Putamen (tissue), 1 donor: ENCODE results near the gene EPHA6.
A peak's percentile ranks its signal among the peaks of the same experiment; 100 is the strongest.

Experiments
- DNase-seq: peaks from one replicate; pipeline ENCODE4 v3.0.0-alpha.2; 2016; ENCODE audit warnings: low spot score

EPHA6 gene

GRCh38 chr3:97705764-97706163 is 891.4 kb downstream of the EPHA6 start:
- no peak for DNase-seq

DNA sequence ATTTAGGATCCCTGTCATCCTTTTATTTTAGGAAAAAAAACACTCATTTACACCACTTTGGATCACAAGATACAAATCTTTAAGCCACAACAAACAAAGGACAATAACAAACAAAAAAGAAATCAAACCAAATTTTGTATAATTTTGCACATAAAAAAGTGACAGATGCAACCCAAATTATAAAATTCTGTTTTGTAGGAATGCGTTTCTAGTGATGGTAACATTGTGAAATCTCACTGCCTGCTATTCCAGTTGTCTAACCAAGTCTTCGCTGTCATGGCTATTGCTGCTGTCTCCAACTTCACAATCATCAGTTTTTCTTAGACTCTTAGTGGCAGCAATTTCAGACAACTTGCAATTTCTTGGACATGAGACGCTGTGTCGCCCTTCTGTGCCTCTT is 891.8 kb downstream of the EPHA6 start:
- no peak for DNase-seq

- DNase-seq = no peak
These were observed 897.3 kb downstream of the EPHA6 start for GRCh38 chr3:97711654-97712053.

DNA sequence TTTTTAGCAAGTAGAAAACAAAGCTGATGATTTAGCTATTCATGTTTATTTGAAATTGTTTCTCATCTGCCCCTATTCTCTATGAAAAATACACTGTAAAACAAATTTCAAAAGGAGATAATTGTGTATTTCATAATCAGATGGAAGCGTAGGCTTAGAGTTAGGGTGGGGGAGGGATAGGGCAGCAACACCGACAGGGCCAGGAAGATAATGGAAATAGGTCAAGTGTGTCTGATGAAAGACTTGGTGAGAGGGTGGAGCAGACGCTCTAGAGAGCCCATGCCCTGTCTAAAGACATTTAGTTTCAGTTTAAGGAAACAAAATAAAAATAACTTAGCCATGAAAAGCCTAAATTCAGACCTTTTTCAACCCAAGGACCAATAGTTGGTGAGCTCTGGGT is 898.5 kb downstream of the EPHA6 start:
- no peak for DNase-seq

- no peak for DNase-seq
These were observed 899.2 kb downstream of the EPHA6 start for GRCh38 chr3:97713634-97714033.

- peak; percentile 53 for DNase-seq
These were observed 904.9 kb downstream of the EPHA6 start for GRCh38 chr3:97719156-97719821.

- no peak for DNase-seq
These were observed 906.0 kb downstream of the EPHA6 start for GRCh38 chr3:97720417-97720816.

GRCh38 chr3:97721446-97721845 is 907.1 kb downstream of the EPHA6 start:
- DNase-seq = no peak

DNA sequence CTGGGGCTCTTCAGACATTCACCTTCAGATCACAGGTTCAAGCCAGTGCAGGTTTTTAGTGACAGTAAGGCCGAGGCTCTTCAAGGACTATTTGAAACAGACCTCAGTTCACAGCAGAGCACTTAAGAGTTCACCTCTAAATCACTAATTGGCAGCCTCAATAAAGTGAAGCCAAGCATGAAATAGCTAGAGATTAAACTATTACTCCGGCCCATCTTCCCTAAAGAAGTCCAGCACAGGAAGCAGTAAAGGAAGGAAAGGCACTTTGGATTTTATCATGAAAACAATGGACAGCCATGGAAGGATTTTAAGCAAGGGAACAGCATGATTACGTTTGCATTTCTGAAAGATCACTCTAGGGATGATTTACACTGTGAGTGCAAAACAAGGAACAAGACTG is 922.5 kb downstream of the EPHA6 start:
- DNase-seq = no peak

- peak; percentile 21 for DNase-seq
These were observed 924.4 kb downstream of the EPHA6 start for GRCh38 chr3:97738761-97739160.

- no peak for DNase-seq
These were observed 927.6 kb downstream of the EPHA6 start for GRCh38 chr3:97742036-97742435.

DNA sequence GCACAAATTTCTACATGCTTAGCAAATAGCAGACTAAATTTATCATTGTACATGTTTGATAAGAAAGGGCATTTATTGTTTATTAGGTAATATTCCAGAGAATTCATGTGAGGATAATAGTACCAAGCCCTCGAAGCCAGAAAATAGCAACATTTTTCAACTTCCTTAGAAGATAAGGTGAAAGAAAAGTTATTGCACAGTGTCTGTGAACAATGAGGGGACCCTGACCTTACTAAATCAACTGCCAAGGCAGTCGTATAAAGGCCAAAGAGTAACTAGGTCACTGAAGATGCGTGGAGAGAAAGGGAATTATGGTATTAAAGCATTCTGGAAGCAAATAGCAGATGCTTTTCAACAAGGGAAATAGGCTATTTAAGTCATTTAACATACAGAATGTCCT is 929.9 kb downstream of the EPHA6 start:
- DNase-seq = no peak

GRCh38 chr3:97763586-97764406 is 949.4 kb downstream of the EPHA6 start:
- DNase-seq = peak; percentile 11

DNA sequence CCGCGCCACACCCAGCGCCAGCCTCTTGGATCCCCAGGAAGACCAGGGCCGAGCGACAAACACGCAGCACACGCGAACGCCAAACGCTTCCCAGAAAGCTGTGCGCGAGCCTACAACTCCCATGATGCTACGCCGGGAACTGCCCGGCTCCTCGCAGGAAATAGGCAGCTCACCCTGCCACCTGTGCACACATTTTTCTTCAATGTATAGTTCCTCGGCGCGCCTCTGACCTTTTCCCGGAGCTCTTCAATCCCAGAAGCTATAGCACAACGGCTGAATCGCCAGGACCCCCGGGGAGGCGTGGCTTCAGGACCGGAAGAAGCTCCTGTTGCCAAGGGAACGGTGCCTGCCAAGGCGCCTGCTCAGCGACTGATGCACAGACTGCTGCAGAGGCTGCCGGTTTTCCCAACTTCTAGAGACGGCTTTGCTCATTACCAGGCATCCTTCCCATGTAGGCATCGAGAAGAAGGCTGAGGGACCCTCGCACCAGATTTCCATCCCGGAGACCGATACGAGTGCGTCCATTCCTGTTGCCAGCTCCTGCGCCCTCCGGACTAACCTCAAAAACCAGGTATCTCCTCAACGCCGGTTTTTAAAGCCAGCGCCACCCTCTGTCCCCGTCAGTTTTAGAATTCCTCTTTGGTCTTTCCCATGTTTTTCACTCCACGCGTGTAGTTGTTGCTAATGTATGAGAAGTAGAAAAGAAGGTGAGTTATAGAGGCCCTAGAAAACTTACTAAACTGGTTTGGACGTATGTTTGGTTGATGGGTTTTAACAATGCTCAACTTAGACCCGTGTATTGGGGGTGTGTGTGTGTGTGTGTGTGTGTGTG is 950.2 kb downstream of the EPHA6 start, which contains the start of gene ARL6:
Gene ARL6, plus strand, starts transcription at position 352 of the 832 bp plus-strand sequence. CDS start 3,350 bp downstream, outside the sequence.
- peak; percentile 90 for DNase-seq

DNA sequence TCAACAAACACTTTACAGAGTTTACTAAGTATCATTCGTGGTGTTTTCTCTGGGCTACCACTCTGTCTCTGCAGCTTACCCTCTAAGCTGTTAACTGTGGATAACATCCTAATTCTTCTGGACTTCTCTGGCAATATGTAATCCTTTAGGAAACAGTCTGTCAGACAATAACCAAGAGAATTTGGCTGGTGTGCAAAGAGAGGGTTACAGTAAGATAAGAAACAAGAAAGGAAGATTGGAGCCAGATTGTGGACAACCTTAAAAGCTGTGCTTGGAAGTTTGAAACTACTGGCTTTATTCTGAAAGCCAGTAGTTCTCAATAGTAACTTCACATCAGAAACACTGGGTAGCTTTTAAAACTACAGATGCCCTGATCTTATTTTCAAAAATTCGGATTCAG is 950.9 kb downstream of the EPHA6 start:
- DNase-seq = no peak

DNA sequence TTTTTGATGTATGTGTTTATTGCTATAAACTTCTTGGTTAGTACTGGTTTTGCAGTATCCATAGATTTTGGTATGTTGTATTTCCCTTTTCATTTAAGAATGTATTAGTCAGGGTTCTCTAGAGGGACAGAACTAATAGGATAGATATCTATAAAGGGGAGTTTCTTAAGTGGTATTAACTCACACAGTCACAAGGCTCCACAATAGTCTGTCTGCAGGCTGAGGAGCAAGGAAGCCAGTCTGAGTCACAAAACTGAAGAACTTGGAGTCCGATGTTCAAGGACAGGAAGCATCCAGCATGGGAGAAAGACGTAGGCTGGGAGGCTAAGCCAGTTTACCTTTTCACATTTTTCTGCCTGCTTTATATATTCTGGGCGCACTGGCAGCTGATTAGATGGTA is 958.5 kb downstream of the EPHA6 start:
- DNase-seq = no peak

GRCh38 chr3:97778152-97778551 is 963.8 kb downstream of the EPHA6 start:
- no peak for DNase-seq

DNA sequence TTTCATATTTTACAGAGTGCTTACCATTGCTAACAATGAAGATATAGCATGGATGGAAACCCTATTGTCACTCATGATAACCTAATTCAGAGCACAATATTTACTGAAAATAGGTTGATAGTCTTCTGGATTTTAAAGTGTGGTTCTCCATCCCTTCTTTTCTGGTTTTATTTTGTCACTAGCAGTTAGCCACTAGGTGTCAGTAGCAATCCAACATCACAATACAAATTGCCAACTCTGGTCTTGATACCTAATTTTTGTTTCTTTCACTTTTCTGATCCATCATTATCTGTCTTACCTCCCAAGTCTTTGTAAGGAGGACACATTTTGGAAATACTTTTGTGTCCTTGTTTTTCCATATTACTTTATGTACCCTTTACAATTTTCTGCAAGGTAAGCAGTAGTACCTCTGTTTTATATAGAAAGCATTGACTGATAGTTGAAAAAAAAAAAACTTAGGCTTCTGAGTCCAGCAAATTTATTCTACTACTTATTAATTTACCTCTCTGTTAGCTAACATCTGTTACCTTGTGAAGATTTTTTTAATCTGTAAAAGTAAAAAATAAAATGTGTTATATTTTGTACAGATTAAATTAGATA is 979.1 kb downstream of the EPHA6 start:
- peak; percentile 46 for DNase-seq

- DNase-seq = no peak
These were observed 981.6 kb downstream of the EPHA6 start for GRCh38 chr3:97795951-97796350.
